Measurements from ENCODE around the gene ALDH8A1.

ALDH8A1 gene, protein sequence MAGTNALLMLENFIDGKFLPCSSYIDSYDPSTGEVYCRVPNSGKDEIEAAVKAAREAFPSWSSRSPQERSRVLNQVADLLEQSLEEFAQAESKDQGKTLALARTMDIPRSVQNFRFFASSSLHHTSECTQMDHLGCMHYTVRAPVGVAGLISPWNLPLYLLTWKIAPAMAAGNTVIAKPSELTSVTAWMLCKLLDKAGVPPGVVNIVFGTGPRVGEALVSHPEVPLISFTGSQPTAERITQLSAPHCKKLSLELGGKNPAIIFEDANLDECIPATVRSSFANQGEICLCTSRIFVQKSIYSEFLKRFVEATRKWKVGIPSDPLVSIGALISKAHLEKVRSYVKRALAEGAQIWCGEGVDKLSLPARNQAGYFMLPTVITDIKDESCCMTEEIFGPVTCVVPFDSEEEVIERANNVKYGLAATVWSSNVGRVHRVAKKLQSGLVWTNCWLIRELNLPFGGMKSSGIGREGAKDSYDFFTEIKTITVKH

DNA sequence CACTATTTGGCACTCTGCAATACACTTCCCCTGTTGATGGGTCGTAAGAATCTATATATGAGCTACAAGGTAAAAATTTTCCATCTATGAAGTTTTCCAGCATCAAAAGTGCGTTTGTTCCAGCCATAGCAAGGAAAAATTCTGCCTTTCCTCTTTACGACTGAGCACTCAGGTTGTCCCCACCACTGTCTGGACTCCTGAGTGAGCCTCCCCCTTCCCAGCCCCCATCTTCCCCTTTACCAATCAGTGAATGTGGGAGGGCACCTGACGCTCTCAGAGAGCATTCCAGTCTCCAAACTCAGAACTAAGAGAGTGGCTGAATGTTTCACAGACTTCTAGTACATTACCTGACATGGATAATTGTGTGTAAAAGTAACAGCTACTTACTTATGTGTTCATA is at the start of gene ALDH8A1:
TSS of gene ALDH8A1 (minus strand) at position 175 of the 400 bp plus-strand sequence. CDS start at position 127, 48 bp downstream.
- DNase-seq (ENCODE audit: low read depth in 1 of 2, low spot score in 1 of 2) = no peak

DNA sequence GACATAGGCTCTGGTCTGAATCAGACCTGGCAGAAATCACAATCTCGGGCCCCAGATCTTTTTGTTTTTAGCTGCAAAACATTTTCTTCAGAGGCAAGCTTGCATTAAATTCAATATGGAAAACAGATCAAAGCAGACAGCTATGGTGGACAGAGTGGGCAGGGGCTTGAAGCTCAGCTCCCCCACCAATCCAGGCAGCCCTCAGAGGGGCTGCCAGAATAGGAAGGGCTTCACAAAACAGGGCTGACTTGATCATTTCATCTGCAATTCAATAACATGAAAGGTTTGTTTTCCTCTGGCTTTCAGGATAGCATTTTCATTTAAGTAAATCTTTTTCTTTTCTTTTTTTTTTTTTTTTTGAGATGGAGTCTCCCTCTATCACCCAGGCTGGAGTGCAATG is 49.2 kb upstream of the ALDH8A1 start:
- DNase-seq (ENCODE audit: low read depth in 1 of 2, low spot score in 1 of 2) = no peak

DNA sequence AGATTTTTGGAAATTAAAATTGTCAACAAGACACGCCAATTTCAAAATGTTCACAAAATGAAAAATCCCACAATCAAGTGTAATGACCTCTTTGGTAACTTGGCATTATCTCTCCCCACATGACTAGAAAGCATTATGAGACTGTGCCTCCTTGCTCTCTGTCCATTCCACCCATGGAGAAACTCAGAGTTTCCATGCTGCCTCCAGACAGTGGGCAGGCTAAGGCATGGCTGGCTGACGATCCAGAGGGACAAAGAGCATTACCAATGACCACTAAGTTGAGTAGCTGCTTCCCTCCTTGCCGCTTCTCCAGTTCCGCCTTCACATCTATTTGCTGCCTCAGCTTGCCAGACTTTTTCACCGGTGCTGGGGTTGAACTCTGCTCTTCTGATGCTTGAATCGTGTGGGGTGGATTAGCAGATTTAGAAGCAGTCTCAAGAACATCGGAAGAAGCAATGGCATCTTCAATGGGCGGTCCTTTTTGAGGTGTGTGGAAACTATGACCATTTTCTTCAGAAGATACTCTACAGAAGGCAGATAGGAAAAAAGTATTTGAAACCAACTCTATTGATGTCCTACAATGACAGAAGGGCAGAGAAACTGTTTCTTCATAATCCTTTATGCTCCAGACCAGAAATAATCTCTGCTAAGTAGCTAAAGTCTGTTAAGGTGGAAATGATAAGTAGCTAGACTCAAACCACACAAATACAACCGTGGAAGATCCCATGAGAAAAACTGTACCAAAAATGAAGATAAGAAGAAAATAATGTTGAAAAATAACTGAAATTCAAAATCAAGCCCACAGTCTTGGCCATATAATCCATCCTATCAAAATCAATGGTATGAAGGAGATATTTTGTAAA is 47.5 kb upstream of the ALDH8A1 start:
- DNase-seq (ENCODE audit: low read depth in 1 of 2, low spot score in 1 of 2) = no peak

DNA sequence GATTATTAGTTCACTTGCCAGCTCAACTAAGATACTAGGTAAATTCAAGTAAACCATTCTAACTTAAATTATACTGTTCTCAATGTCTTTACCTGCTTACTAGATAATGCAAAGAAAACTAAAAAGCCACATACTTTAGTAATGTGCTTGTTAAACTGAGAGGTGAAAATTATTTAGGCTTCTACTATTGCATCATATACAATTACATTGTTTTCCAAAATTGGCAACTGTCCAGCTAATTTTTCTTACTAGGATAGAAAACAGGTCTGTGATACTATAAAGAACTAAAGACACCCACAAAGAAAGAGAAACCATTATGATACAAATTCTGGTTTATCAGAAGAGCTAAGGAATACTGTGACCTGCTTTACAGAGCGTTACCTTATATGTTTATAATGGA is 45.6 kb upstream of the ALDH8A1 start:
- DNase-seq (ENCODE audit: low read depth in 1 of 2, low spot score in 1 of 2) = no peak

DNA sequence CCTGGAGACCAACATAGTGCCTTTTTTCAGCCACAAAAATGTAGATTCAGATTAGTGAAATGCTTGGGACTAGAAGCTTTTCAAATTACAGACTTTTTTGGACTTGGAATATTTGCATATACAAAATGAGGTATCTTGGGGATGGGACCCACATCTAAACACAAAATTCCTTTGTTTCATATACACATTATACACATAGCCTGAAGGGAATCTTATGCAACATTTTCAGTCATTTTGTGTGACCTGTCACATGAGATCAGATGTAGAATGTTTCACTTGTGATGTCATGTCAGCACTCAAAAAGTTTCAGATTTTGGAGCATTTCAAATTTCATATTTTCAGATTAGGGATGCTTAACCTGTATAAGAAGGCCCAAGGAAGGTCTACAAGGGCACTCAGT is 44.5 kb upstream of the ALDH8A1 start:
- no peak for DNase-seq (ENCODE audit: low read depth in 1 of 2, low spot score in 1 of 2)

DNA sequence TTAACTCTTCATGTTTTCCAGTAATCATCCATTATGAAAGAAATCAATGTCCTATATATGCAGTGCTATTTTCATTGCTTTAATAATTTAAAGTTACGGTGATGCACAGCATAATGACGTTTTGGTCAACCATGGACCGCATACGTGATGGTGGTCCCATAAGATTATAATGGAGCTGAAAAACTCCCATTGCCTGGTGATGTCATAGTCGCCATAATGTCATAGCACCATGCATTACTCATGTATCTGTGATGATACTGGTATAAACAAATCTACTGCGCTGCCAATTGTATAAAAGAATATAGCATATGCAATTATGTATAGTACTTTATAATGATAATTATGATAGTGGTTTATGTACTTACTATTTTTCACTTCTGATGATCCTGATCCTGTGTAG is 42.3 kb upstream of the ALDH8A1 start:
- no peak for DNase-seq (ENCODE audit: low read depth in 1 of 2, low spot score in 1 of 2)

DNA sequence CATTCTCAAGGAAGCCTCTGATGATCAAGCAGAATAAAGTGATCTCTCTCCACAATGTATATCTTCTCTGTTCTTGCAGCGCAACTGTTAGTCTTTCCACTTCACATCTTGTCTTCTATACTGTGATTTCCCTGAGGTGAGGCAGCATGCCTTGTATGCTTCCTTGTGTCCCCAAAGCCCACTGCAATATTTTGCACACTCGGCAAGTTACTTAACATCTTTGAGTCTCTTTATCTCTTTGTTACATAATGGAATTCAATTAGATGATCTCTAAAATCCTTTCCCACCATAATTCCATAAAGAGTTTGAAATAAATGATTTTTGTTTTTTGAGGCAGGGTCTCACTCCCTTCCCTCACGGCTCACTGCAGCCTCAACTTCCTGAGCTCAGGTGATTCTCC is 40.4 kb upstream of the ALDH8A1 start:
- no peak for DNase-seq (ENCODE audit: low read depth in 1 of 2, low spot score in 1 of 2)

DNA sequence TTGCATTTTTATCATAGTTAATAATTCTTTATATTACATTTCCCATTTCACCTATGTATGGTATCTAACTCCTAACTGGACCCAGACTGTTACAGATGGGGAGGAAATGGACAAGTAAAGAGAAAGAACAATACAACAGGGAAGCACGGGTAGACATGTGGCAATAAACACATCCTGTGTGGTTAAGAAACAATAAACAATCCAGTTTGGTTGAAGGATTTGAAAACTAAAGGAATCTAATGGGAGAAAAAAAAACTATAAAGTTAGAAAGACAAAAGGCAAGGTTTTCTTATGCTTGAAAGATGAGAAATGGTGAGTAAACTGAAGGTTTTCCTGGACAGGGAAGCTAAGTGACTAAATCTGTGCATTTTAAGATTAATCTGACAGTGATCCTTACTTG is 34.9 kb upstream of the ALDH8A1 start:
- DNase-seq (ENCODE audit: low read depth in 1 of 2, low spot score in 1 of 2) = no peak

DNA sequence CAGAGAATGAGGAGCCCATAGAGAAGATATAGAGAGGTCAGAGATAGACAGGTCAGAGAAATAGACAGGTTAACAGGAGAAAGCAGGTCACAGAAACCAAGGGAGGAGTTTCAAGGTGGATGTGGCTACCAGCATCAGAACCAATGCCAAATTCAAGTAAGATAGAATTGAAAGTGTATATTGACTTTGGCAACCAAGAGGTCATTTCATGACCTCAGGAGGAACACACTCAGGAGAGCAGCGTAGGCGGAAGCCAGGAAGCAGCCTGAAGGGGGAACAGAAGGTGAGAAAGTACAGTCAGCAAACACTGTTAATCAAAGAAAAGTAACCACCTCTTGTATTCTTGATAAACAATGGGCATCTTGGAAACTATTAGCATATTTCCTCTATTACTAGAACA is 33.9 kb upstream of the ALDH8A1 start:
- DNase-seq (ENCODE audit: low read depth in 1 of 2, low spot score in 1 of 2) = no peak

DNA sequence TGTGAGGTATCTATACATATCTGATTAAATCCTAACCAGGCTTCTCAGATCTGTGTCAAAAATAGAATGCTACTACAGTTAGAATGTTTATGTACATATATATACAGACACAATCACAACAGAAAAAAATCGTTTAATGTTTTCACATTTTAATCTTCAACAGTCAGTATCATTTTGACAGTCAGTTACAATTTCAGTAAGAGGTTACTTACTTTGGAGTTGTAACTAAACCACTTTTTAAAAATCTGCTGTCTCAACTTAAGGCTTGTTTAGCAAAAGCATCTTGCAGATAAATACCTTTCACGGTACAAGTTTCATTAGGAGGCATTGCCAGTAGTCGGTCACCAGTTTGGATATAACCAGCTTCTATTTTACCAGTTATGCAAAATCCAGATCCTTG is 32.3 kb upstream of the ALDH8A1 start:
- no peak for DNase-seq (ENCODE audit: low read depth in 1 of 2, low spot score in 1 of 2)

DNA sequence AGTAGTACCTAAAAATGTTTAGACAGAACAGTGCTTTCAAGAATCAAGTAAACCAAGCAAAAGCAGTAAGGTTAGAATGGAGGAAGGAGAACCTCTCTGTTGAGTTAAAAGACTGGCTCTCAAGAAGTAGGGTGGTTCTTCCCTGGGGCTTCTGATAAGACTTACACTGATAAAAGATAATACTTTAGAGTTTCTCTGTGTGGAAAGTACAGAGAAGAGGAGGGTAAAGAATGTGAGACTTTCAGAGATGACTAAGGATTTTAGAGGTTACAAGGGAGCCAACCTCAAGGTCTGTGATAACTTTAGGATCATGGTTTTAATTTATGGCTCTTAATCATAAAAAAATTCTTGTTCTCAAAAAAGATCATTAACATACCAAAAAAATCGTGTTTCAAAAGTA is 30.9 kb upstream of the ALDH8A1 start:
- DNase-seq (ENCODE audit: low read depth in 1 of 2, low spot score in 1 of 2) = no peak

DNA sequence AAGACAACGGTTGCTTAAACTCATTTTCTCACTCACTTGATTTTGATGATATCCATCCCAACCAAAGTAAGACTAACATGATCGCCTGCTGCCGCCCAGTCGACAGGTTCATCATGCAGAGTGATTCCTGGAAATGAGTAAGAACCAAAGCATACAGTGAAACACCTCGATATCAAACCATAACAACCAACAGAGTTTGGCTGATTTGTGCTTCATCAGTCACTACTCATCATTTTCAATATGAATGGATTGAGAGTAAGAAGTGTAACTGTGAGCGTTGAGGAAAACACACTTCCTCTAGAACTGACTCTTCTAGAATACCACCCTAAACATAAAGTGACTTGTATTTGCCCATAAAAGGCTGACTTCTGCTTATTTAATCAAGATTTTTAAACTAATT is 29.2 kb upstream of the ALDH8A1 start:
- DNase-seq (ENCODE audit: low read depth in 1 of 2, low spot score in 1 of 2) = peak in 1 of 2 donors; percentile 26

DNA sequence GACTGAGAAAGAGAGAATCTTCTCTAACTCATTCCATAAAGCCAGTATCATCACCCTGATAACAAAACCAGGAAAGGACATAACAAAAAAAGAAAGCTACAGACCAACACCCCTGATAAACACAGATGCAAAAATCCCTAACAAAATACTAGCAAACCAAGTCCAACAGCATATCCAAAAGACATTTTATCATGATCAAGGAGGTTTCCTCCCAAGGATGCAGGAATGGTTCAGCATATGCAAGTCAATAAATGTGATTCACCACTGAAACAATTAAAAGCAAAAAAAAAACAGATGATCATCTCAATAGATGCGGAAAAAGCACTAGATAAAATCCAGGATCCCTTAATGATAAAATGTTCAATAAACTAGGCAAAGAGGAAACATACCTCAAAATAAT is 24.5 kb upstream of the ALDH8A1 start:
- DNase-seq (ENCODE audit: low read depth in 1 of 2, low spot score in 1 of 2) = no peak

DNA sequence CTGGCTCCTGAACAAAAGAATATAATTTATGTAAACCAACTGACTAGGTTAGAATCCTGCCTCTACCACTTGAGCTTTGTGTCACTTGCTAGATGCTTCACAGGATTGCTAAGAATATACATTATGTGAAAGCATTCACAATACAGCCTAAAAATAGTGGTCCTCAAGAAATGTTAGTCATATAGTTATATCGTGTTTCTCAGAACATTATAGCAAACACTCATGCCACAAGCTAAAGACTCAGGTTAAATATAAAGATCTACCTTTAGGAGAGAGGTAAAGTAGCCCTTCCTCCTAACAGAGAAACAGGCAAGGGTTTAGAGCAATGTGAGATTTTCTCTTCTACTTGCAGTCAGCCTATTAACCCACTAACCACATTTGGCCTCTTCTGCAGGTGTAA is 17.8 kb upstream of the ALDH8A1 start:
- no peak for DNase-seq (ENCODE audit: low read depth in 1 of 2, low spot score in 1 of 2)

DNA sequence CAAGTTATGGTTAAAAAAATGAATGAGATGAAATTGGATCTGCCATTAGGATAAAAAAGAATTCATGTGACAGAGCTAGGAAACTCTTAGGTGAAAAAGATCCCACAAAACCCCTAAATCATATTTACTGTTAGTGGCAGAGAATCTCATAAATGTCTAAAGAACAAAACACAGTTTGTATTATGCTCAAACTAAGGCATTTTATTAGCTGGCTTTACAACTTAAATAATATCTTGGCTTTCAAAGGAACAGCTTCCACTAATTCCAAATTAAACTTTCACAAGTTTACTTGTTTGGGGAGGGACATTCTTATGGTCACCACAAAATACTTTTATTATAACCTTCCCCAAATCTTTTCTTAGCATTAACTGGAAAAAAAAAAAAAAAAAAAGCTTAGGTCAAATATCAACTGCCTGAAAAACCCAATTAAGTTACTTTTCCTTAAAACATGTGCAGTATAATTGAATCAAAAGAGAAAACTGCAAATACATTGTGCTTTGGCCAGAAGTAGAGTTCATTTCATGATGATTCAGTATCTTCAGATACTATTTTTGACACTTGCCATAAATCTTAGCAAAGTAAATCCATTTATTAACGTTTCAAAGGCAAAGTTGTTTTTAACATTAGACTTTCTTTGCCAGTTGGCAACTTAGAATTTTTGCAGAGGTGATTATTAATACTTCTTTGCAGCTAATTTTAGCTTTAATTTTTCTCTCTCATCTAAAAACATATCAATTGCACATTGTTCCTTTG is 14.7 kb upstream of the ALDH8A1 start:
- no peak for DNase-seq (ENCODE audit: low read depth in 1 of 2, low spot score in 1 of 2)

DNA sequence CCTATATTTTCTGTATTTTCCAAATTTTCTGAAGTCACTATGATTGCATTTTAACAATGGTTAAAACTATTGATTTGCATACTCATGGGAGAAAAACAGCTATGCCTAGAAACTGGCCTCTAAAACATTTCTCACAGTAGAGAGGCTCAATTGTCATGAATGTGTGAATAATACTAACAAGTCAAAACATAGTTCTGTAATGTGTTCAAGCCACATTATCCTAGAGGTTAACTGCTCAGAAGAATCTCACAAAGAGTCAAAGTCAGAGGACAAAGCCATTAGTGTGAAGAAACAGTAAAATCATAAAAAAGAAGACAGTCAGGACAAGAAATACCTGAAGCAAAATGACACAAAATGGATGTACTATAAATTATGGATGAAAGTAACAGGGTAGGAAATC is 12.5 kb upstream of the ALDH8A1 start:
- no peak for DNase-seq (ENCODE audit: low read depth in 1 of 2, low spot score in 1 of 2)

DNA sequence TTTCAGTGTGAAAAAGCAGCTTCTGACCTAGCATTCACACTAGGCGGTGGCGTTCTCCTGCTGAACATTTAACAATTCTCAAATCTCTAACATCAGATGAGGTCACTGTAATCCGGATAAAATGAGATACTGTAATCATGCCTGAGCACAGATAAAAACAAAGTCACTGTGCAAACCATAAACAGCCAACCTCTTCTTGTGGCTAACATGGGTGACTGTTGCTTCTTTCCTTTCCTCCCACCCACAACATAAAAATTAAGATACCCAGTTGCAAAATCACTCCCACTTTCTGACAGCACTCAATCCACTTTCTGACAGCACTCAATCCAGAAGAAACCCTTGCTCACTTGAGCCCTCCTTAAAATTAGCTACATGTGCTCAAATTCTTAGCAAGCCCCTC is 11.5 kb upstream of the ALDH8A1 start:
- DNase-seq (ENCODE audit: low read depth in 1 of 2, low spot score in 1 of 2) = no peak

DNA sequence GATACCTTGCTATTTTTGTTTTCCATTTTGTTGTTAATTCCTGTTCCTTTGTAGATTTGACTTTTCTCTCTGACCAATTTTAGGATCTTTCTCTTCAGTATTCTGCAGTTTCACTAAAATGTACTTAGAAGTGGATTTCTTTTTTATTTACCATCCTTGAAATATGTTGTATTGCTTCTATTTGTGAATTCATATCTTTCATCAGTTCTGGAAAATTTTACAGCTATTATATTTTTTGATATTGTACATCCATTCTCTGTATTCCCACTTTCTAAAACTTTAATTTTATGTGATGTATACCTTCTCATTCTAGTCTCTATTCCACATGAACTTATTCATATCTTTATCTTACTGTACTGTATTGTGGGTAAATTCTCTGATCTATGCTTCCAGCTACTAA is 9.7 kb upstream of the ALDH8A1 start:
- DNase-seq (ENCODE audit: low read depth in 1 of 2, low spot score in 1 of 2) = no peak

DNA sequence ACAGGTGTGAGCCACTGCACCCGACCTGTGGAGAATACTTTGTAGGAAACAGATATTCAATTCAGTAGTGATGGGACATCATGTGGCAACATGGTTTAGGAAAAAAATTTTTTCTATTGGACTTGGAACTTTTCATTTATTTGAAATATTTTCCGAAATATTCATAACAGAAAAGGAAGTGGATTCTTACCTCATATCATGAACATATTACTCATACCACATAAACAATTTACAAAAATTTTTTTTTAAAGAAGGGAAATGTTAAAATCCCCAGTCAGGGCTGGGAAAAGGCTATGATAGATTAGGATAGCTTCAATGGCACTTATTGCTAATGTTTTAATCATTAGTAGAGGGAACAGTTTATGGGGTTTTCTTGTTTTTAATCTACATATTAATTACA is 6.8 kb upstream of the ALDH8A1 start:
- no peak for DNase-seq (ENCODE audit: low read depth in 1 of 2, low spot score in 1 of 2)

DNA sequence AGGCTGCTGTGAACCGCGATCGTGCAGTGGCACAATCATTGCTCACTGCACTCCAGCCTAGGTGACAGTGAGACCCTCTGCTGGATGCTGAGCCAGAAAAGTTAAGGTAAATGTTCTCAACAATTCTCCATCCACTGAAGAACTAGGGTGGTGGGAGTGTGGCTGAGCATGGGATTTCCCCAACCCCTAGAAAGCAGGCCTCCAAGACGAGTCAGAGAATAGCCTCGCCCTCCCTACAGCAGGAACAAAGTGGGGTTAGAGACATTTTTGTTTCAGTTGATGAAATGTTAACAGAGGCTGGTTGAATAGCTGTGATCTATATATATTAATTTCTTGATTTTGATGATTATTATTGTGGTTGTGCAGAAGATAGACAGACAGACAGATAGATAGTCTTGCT is 6.1 kb upstream of the ALDH8A1 start:
- no peak for DNase-seq (ENCODE audit: low read depth in 1 of 2, low spot score in 1 of 2)

DNA sequence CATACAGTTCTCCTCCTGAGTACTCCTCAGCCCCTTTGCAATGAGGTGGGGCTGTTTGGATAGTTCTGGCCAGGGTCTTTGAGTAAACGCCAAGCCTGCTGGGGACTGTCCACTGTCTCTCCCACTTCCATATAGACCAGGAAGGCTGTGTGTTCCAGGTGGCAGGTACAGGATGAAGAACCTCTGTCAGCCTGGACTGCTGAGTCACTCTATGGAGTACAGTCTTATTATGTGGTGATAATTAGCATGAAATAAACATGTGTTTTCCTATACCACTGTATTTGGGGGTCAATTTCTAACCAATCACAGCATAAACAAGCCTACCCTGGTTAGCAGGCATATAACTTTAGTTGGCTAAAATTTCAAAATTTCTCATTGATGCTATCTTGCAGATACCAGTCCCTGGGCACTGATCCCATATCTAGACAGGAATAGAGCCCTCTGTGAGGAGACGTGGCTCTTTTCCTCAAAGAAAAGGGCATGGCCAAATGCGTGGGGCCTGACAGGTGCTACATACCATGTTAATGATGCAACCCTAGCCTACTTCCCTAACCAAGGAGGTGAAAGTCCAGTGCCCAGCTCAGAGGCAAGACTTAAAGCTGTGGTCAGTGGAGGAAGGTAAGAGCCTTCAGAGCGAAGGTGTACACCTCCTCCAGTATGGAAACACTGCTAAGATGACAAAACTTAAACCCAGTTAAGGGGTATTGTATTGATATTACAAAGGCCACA is 4.5 kb upstream of the ALDH8A1 start:
- DNase-seq (ENCODE audit: low read depth in 1 of 2, low spot score in 1 of 2) = no peak
